ENCODE measurements around the gene ZBTB7C.
A peak's percentile ranks its signal among the peaks of the same experiment; 100 is the strongest.
"Not testable (repeated sequence)": the region's sequence is repeated elsewhere in the genome, so short reads cannot be mapped to it uniquely, and the experiment has no call there.

The ZBTB7C gene

DNA sequence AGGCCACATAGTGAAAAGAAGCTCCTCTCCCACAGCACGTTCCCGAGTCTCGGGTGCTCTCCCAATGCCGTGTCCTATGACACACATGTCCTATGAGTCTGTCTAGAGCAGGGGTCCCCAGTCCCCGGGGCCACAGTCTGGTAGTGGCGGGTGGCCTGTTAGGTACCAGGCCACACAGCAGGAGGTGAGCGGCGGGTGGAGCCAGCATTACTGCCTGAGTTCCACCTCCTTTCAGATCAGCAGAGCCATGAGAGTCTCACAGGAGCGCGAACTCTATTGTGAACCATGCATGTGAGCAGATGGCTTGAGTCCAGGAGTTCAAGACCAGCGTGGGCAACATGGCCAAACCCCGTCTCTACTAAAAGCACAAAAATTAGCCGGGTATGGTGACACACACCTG is 112.6 kb downstream of the ZBTB7C start:
- WGBS, 2 experiments (ENCODE audit: insufficient coverage in 2 of 2): 95 to 96% methylated on average over 9 to 11 of the region's 13 CpGs
- H3K9me3 ChIP-seq (ENCODE audit: control insufficient read depth, low read length): no peaks in the 10 kb centered on the region
- H3K27ac ChIP-seq (ENCODE audit: low read depth, low read length, severe bottlenecking): no peak overlapping the region
- no peaks in the 10 kb centered on the region for H3K36me3 ChIP-seq (ENCODE audit: control insufficient read depth, insufficient read depth, low read length)
- H3K4me3 ChIP-seq (ENCODE audit: extremely low read depth, insufficient read depth, low read length, poor library complexity, severe bottlenecking): no peak overlapping the region
- peaks cover 32% of the 10 kb centered on the region for H3K4me1 ChIP-seq (ENCODE audit: control insufficient read depth, insufficient read depth, low read length, poor library complexity, severe bottlenecking)

- Histone ChIP-seq H3K4me1 (ENCODE audit: control insufficient read depth, insufficient read depth, low read length, poor library complexity, severe bottlenecking) (peaks cover 31% of the 10 kb centered on the region), H3K4me3 (ENCODE audit: extremely low read depth, insufficient read depth, low read length, poor library complexity, severe bottlenecking) (no peak overlapping the region)
- WGBS, 2 experiments (ENCODE audit: insufficient coverage in 2 of 2): 73 to 85% methylated on average over 4 to 6 of the region's 10 CpGs
Observed at GRCh38 chr18:48295586-48296311, 113.4 kb downstream of the ZBTB7C start.

GRCh38 chr18:48294899-48295585 is 114.1 kb downstream of the ZBTB7C start:
- H3K9me3 ChIP-seq (ENCODE audit: control insufficient read depth, low read length): no peaks in the 10 kb centered on the region
- H3K4me1 ChIP-seq (ENCODE audit: control insufficient read depth, insufficient read depth, low read length, poor library complexity, severe bottlenecking): peaks cover 31% of the 10 kb centered on the region
- WGBS, 2 experiments (ENCODE audit: insufficient coverage in 2 of 2): 85 to 89% methylated on average over 10 to 11 of the region's 12 CpGs
- no peaks in the 10 kb centered on the region for H3K36me3 ChIP-seq (ENCODE audit: control insufficient read depth, insufficient read depth, low read length)
- H3K4me3 ChIP-seq (ENCODE audit: extremely low read depth, insufficient read depth, low read length, poor library complexity, severe bottlenecking): no peak overlapping the region
- peak overlapping the region; percentile 1 for H3K27ac ChIP-seq (ENCODE audit: low read depth, low read length, severe bottlenecking)

More at GRCh38 chr18:48295586-48296311, 113.4 kb downstream of the ZBTB7C start:
- Histone ChIP-seq H3K36me3 (ENCODE audit: control insufficient read depth, insufficient read depth, low read length) (no peaks in the 10 kb centered on the region), H3K27ac (ENCODE audit: low read depth, low read length, severe bottlenecking) (no peak overlapping the region), H3K9me3 (ENCODE audit: control insufficient read depth, low read length) (no peaks in the 10 kb centered on the region)

- H3K27ac ChIP-seq (ENCODE audit: low read depth, low read length, severe bottlenecking): no peak overlapping the region
- H3K36me3 ChIP-seq (ENCODE audit: control insufficient read depth, insufficient read depth, low read length): no peaks in the 10 kb centered on the region
- H3K4me1 ChIP-seq (ENCODE audit: control insufficient read depth, insufficient read depth, low read length, poor library complexity, severe bottlenecking): peaks cover 28% of the 10 kb centered on the region
- no peaks in the 10 kb centered on the region for H3K9me3 ChIP-seq (ENCODE audit: control insufficient read depth, low read length)
- 74 to 77% methylated on average over 12 to 15 of the region's 16 CpGs for WGBS, 2 experiments (ENCODE audit: insufficient coverage in 2 of 2)
- H3K4me3 ChIP-seq (ENCODE audit: extremely low read depth, insufficient read depth, low read length, poor library complexity, severe bottlenecking): no peak overlapping the region
Observed at GRCh38 chr18:48293954-48294898, 115.0 kb downstream of the ZBTB7C start.

DNA sequence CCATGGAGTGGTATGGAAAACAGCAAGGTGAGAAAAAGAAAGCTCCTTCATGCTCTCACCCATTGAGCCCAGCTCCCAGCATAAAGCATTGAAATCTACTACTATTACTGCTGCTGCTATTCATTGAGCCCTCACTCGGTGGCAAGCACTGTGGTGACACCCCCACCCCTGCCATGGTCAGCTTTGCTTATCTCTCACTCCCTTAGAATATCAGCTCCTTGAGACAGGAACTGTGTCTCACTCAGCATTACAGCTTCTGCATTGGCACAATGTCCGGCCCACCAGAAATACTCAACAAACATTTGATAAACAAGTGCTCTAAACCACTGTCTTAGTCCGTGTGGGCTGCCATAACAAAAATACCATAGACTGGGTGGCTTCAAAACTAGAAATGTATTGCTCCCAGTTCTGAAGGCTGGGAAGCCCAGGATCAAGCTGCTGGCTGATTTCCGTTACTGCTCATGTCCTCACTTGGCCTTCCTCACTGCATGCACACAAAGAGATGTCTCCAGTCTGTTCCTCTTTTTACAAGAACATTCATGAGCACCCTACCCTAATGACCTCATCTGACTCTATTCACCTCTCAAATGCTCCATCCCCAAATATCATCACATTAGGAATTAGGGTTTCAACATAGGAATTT is 116.3 kb downstream of the ZBTB7C start:
- Histone ChIP-seq H3K4me1 (ENCODE audit: control insufficient read depth, insufficient read depth, low read length, poor library complexity, severe bottlenecking) (peaks cover 28% of the 10 kb centered on the region), H3K27ac (ENCODE audit: low read depth, low read length, severe bottlenecking) (no peak overlapping the region), H3K4me3 (ENCODE audit: extremely low read depth, insufficient read depth, low read length, poor library complexity, severe bottlenecking) (no peak overlapping the region), H3K36me3 (ENCODE audit: control insufficient read depth, insufficient read depth, low read length) (no peaks in the 10 kb centered on the region), H3K9me3 (ENCODE audit: control insufficient read depth, low read length) (no peaks in the 10 kb centered on the region)
- 68 to 77% methylated on average over 4 of the region's 4 CpGs for WGBS, 2 experiments (ENCODE audit: insufficient coverage in 2 of 2)

GRCh38 chr18:48292229-48292628 is 117.0 kb downstream of the ZBTB7C start:
- H3K36me3 ChIP-seq (ENCODE audit: control insufficient read depth, insufficient read depth, low read length): no peaks in the 10 kb centered on the region
- H3K27ac ChIP-seq (ENCODE audit: low read depth, low read length, severe bottlenecking): no peak overlapping the region
- no peak overlapping the region for H3K4me3 ChIP-seq (ENCODE audit: extremely low read depth, insufficient read depth, low read length, poor library complexity, severe bottlenecking)
- peaks cover 28% of the 10 kb centered on the region for H3K4me1 ChIP-seq (ENCODE audit: control insufficient read depth, insufficient read depth, low read length, poor library complexity, severe bottlenecking)
- no peaks in the 10 kb centered on the region for H3K9me3 ChIP-seq (ENCODE audit: control insufficient read depth, low read length)
- WGBS, 2 experiments (ENCODE audit: insufficient coverage in 2 of 2): 97 to 100% methylated on average over 1 to 3 of the region's 4 CpGs

DNA sequence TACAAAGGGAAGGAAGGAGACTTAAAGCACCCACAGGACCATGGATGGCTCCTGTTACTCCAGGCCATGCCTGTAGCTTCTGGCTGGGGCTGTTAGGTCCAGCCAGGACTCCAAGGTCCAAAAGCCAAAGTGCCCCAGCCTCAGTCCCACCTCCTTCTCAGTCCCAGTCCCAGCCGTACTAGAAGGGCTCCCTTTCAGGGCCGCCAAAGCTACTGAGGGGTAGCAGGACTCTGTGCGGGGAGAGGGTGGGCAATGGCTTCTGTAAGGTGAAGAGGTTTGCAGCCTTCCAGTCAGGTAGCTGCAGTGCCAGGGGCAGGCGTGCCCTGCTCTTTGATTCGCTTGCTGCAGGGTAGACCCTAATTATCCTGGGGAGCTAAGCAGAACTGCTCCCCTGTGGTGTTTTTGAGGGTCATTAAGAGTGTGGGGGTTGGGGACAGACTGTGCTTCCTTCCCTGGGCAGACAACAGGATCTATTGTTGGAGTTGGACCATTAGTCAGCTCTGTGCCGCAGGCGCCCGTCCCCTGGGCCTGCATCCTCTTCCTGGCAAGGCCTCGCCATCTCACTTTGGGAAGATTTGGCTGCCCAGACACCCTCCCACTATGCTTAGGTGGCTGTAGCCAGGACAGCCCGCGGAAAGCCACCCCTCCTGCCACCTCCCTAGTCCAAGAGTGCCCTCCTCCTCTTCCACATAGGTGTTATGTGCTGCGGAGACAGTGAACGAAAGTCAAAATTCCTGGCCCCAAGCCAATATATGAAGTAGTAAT is 118.8 kb downstream of the ZBTB7C start:
- Histone ChIP-seq H3K36me3 (ENCODE audit: control insufficient read depth, insufficient read depth, low read length) (no peaks in the 10 kb centered on the region), H3K9me3 (ENCODE audit: control insufficient read depth, low read length) (no peaks in the 10 kb centered on the region), H3K27ac (ENCODE audit: low read depth, low read length, severe bottlenecking) (no peak overlapping the region), H3K4me1 (ENCODE audit: control insufficient read depth, insufficient read depth, low read length, poor library complexity, severe bottlenecking) (peaks cover 27% of the 10 kb centered on the region), H3K4me3 (ENCODE audit: extremely low read depth, insufficient read depth, low read length, poor library complexity, severe bottlenecking) (no peak overlapping the region)
- WGBS, 2 experiments (ENCODE audit: insufficient coverage in 2 of 2): 86% methylated on average over 6 to 9 of the region's 13 CpGs

DNA sequence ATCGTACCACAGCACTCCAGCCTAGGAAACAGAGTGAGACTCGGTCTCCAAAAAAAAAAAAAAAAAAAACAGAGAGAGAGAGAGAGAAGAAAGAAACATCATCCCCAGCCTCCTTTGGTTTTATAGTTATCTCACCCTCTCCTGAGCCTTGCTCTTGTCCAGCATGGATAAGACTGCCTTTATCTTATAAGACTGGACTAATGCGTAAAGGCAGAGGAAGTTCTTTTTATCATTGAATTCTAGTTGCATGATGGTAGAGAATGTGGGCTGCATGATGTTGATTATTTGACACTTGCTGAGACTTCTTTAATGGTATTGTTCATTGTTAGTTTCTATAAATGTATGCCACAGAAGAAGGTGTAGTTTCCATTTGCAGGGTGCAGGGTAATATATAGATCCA is 124.4 kb downstream of the ZBTB7C start:
- H3K9me3 ChIP-seq (ENCODE audit: control insufficient read depth, low read length): no peaks in the 10 kb centered on the region
- WGBS, 2 experiments (ENCODE audit: insufficient coverage in 2 of 2): 100% methylated on average over 1 of the region's 3 CpGs; no CpG with 5 or more reads in 1 of the 2 experiments
- H3K36me3 ChIP-seq (ENCODE audit: control insufficient read depth, insufficient read depth, low read length): no peaks in the 10 kb centered on the region
- no peak overlapping the region for H3K4me3 ChIP-seq (ENCODE audit: extremely low read depth, insufficient read depth, low read length, poor library complexity, severe bottlenecking)
- no peak overlapping the region for H3K27ac ChIP-seq (ENCODE audit: low read depth, low read length, severe bottlenecking)
- H3K4me1 ChIP-seq (ENCODE audit: control insufficient read depth, insufficient read depth, low read length, poor library complexity, severe bottlenecking): no peaks in the 10 kb centered on the region

DNA sequence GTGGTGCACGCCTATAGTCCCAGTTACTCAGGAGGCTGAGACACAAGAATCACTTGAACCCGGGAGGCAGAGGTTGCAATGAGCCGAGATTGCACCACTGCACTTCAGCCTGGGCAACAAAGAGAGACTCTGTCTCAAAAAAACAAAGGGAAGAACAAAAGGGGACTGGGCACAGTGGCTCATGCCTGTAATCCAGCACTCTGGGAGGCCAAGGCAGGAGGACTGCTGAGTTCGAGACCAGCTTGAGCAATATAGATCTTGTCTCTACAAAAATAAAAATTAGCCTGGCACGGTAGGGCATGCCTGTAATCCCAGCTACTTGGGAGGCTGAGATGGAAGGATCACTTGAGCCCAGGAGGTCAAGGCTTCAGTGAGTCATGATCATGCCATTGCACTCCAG is 125.2 kb downstream of the ZBTB7C start:
- H3K4me1 ChIP-seq (ENCODE audit: control insufficient read depth, insufficient read depth, low read length, poor library complexity, severe bottlenecking); H3K4me3 ChIP-seq (ENCODE audit: extremely low read depth, insufficient read depth, low read length, poor library complexity, severe bottlenecking); H3K9me3 ChIP-seq (ENCODE audit: control insufficient read depth, low read length); H3K36me3 ChIP-seq (ENCODE audit: control insufficient read depth, insufficient read depth, low read length); H3K27ac ChIP-seq (ENCODE audit: low read depth, low read length, severe bottlenecking): not testable (repeated sequence)
- WGBS, 2 experiments (ENCODE audit: insufficient coverage in 2 of 2): 88 to 92% methylated on average over 5 of the region's 5 CpGs

GRCh38 chr18:48281460-48281859 is 127.7 kb downstream of the ZBTB7C start:
- not testable (repeated sequence) for H3K4me1 ChIP-seq (ENCODE audit: control insufficient read depth, insufficient read depth, low read length, poor library complexity, severe bottlenecking); H3K27ac ChIP-seq (ENCODE audit: low read depth, low read length, severe bottlenecking); H3K9me3 ChIP-seq (ENCODE audit: control insufficient read depth, low read length); H3K4me3 ChIP-seq (ENCODE audit: extremely low read depth, insufficient read depth, low read length, poor library complexity, severe bottlenecking); H3K36me3 ChIP-seq (ENCODE audit: control insufficient read depth, insufficient read depth, low read length)

Measured in mesodermal cell (in vitro differentiated cells).